Adipose tissue (tissue), 3 donors: ENCODE data around the gene KLF3. TPM values are rescaled to one million over a fixed set of nuclear protein-coding genes. Genes with fewer than 3 reads are reported as not detected.

Source experiments
- H3K27ac ChIP-seq: one replicate; pipeline ENCODE4 v1.5.1; 2013; ENCODE audit warnings: low read depth, low read length
- WGBS, 3 donors: extraction: QIAGEN DNeasy Blood & Tissue Kit; methylation state at CpG; one replicate each; pipeline ENCODE4 v1.1.7; 2013; 5-methylcytosine and 5-hydroxymethylcytosine counted together
- polyA plus RNA-seq, 3 donors: library from polyadenylated mRNA; stranded (reverse); fragments of 200-250 nt; gene quantifications; one replicate each; pipeline ENCODE4 v1.2.3, GENCODE V29; 2013
- donor health status: healthy with polysubstance abuse.
- donor health status: Bipolar disorder and iron deficiency.
- donor health status: healthy.

KLF3 gene
- polyA plus RNA-seq, 3 donors = 12.8 to 30.0 (median 23.7) TPM

DNA sequence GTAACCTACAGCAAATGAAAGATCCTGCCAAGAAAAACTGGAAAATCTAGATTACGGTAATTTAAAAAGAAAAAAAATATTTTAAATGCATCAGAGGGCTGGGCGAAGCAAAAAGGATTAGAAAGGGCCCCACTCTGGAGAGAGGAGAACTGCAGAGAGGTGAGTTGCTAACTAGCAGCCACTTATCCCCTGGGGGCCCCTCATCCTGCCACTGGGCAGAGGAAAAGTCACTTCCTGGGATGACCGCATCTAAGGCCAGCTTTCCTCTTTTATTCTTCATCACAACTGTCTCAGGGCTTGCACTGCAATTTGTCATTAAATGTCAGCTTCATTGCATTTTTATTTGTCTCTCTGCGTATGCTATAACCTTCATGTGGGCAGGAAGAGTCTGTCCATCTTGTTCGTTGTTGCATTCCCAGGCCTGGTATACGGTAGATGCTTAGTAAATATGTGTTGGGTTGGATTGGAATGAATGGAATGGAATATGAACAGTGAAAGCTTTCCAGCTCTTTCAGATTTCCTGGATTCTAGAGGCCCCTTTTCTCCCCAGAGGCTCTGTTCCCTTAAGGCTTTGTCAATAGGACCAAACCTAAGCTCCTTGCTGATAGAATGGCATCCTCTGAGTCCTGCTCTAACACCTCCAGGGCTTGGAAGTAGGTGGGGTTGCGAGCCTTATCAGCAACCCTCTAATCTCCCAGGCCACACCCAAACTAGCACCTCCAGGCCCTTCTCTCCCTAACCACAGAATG lies 59.9 kb downstream of the KLF3 start:
- WGBS, 3 donors = 80 to 83% (median 81%) methylated on average over 7 of the region's 7 CpGs

DNA sequence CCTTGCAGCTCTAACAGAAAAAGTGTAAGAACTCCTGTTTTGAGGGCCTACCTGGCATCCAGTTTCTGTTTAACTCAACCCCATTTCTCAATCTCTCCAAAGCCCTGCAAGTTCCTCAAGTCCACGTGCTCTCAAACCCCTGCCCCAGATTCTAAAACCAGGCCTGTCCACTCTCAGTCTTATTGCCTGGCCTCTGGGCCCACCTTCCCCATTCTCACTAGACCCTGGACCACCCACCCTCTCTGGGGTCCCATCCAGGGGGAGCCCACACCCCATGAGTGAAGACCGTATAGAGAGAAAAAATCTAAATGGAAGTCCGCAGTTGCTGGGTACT lies 60.4 kb downstream of the KLF3 start:
- no peak overlapping the region for H3K27ac ChIP-seq
- WGBS, 3 donors = 75 to 91% (median 82%) methylated on average over 3 of the region's 3 CpGs

More for the DNA sequence above, 59.9 kb downstream of the KLF3 start:
- H3K27ac ChIP-seq = no peak overlapping the region

- 28 to 70% (median 68%) methylated on average over 4 of the region's 4 CpGs for WGBS, 3 donors
- no peak overlapping the region for H3K27ac ChIP-seq
Measured at GRCh38 chr4:38728631-38729141, 64.7 kb downstream of the KLF3 start.

DNA sequence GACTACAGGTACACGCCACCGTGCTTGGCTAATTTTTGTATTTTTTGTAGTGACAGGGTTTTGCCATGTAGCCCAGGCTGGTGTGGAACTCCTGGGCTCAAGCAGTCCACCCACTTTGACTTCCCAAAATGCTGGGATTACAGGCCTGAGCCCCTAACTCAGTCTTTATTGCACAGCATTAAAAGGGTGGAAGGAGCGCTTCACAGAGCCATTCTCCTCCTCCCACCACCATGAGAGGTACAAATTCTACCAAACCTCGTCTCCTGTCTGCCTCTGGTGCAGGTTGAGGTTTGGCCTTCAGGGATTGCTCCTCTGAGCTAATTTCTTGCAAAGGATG lies 66.5 kb downstream of the KLF3 start:
- no peak overlapping the region for H3K27ac ChIP-seq
- whole genome bisulfite sequencing, 3 donors = 94 to 99% (median 97%) methylated on average over 4 of the region's 4 CpGs

GRCh38 chr4:38730830-38731646 lies 67.0 kb downstream of the KLF3 start:
- 36 to 39% (median 36%) methylated on average over 23 of the region's 23 CpGs for WGBS, 3 donors
- H3K27ac ChIP-seq = no peak overlapping the region

DNA sequence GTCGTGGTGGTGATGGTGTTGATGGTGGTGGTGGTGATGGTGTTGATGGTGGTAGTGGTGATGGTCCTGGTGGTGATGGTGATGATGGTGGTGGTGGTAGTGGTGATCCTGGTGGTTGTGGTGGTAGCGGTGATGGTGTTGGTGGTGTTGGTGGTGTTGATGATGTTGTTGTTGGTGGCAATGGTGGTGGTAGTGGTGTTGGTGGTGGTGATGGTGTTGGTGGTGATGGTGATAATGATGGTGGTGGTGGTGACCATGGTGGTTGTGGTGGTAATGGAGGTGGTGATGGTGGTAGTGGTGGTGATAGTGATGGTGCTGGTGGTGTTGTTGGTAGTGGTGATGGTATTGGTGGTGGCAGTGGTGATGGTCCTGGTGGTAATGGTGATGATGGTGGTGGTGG lies 69.7 kb downstream of the KLF3 start:
- WGBS, 3 donors = 87 to 98% (median 95%) methylated on average over 2 of the region's 2 CpGs

GRCh38 chr4:38734446-38734845 lies 70.4 kb downstream of the KLF3 start:
- WGBS, 3 donors = 87 to 91% (median 89%) methylated on average over 5 of the region's 5 CpGs
- no peak overlapping the region for H3K27ac ChIP-seq

More for the DNA sequence above, 69.7 kb downstream of the KLF3 start:
- no peak overlapping the region for H3K27ac ChIP-seq

DNA sequence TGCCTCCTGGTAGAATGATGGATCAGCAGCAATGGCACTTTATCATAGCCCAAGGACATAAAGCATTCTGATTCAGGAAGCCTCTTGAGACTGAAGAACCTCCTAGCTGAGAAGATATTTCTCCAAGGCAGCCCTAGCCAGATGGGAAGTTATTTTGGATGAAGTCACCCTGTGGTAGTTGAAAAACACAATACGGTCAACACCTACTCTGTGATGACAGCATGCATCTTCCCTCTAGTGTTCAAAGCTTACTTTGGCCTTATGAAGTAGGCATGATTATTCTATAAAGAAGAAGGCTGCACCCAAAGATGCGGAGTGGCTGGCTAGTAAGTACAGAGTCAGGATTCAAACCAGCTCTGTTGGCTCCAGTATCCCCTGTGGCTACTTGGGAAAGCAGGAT lies 70.9 kb downstream of the KLF3 start:
- WGBS, 3 donors = 84 to 89% (median 85%) methylated on average over 2 of the region's 2 CpGs

DNA sequence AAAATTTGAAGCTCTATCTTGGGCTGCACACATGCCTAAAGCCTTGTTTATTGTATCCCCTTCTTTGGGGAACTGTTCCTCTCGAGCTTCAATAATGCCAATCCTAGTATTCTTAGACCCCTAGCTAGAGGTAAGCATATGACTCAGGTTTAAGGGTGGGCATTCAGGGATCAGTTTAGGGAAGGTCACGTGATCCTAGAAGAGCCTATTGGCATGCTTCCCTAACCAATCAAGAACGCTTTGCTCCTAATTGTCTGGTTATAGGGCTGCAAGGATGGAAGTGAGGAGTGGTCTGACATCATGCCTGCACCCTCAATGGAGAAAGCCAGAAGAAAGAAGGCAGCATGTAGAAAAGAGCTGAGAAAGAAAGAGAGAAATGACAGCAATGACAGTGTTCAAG lies 71.9 kb downstream of the KLF3 start:
- H3K27ac ChIP-seq = no peak overlapping the region
- 85 to 93% (median 91%) methylated on average over 3 of the region's 3 CpGs for WGBS, 3 donors

More for the DNA sequence above, 70.9 kb downstream of the KLF3 start:
- no peak overlapping the region for H3K27ac ChIP-seq

DNA sequence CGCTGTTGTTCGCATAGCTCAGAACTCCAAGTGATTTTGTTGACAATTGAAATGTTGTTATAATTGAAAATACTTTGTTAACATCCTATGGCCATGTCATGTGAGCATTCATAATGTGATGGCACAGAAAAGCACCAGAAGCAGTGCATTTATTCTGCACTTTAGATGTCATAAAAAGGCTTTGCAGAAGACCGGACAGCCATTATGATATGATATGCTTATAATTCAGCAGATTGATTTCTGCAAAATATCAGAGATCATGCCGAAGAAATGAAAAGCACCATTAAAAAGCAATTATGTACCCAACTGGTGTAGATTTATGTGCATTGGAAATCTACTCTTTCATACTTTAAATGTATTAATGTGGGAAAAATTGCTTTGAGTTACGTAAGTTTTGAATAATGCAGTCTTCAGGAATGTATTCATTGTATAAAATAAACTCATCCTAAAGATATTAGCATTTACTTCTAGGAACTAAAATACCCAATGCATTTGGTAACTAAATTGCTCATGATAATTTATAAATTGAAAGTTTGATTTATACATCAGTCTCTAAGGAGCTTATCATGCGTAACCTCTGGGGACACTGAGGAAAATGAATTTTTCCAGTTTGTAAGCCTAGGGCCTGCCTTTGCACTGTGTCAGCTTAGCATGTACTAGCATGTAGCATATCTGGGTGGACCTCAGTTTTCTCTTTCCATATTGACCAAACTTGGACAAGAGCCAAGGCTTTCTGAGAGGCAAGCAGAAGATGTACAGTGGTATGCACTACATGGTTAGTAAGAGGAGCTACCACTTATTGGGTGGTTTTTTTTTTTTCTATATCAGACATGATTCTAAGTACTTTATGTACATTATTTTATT lies 75.2 kb downstream of the KLF3 start:
- WGBS, 3 donors = 94 to 97% (median 95%) methylated on average over 6 of the region's 6 CpGs

GRCh38 chr4:38740303-38740702 lies 76.3 kb downstream of the KLF3 start:
- 50 to 91% (median 74%) methylated on average over 2 of the region's 2 CpGs for WGBS, 3 donors
- H3K27ac ChIP-seq = no peak overlapping the region

More for the DNA sequence above, 75.2 kb downstream of the KLF3 start:
- H3K27ac ChIP-seq = no peak overlapping the region

DNA sequence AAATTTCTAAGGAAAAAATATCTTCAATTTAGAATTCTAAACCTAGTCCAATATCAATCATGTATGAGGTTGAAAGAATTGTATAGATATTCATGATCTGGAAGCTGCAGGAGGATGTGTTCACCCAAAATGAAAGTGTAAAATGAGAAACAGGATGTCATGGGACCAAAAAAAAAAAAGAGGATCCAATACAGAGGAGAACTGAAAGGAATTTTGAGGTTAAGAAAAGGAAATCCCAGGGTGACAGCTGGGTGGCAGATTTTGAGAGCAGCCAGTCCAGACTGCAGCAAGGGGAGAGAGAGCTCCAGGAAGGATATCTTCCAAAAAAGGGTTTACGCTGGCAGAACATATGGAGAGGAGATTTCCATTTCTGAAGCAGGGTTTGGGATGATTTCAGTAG lies 79.9 kb downstream of the KLF3 start:
- no peak overlapping the region for H3K27ac ChIP-seq
- 33 to 100% (median 56%) methylated on average over 1 of the region's 1 CpG for WGBS, 3 donors

GRCh38 chr4:38745881-38746280 lies 81.9 kb downstream of the KLF3 start:
- no peak overlapping the region for H3K27ac ChIP-seq
- 94 to 98% (median 97%) methylated on average over 5 of the region's 5 CpGs for WGBS, 3 donors

- no peak overlapping the region for H3K27ac ChIP-seq
Measured at GRCh38 chr4:38747629-38748028, 83.6 kb downstream of the KLF3 start.

DNA sequence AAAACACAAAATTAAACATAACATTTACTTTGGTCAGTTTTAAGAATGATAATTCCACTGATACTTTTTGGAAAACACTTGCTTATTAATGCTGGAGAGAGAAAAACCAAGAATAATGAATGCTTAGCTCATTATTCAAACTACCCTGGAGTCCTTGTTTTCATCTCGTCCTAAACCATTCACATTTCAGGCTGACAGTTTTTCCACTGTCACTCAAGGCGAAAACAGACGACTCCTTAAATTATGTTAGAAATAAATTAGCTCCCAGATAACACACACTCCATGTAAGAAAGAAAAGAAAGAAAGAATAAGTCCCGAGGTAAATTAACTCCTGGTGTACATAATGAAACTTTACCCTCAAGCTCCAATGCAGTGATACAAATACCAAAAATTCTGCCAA lies 85.3 kb downstream of the KLF3 start:
- WGBS, 3 donors = 77 to 87% (median 83%) methylated on average over 4 of the region's 4 CpGs
- H3K27ac ChIP-seq = no peak overlapping the region
